ENCODE data around the gene SPACA9.

DNA sequence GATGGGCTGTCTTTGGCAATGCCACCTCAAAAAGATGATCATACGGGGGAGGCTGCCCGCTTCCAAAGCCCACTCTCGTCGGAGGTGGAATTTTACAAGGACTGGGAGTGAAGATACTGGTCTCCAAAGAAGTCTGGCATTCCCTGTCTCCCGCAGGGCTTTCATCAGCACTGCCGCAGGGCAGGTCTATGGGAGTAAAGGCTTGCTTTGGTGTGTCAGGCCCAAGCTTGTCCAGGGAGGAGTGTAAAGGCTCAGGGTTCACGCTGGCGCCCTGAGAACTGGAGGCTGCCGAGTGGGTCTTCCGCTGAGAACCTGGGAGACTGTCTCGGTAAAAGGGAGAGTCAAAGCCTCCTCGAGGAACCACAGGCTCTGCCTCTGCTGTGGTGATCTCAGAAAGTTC, 27.0 kb downstream of the SPACA9 start:
- TF ChIP-seq, protein P1, sequence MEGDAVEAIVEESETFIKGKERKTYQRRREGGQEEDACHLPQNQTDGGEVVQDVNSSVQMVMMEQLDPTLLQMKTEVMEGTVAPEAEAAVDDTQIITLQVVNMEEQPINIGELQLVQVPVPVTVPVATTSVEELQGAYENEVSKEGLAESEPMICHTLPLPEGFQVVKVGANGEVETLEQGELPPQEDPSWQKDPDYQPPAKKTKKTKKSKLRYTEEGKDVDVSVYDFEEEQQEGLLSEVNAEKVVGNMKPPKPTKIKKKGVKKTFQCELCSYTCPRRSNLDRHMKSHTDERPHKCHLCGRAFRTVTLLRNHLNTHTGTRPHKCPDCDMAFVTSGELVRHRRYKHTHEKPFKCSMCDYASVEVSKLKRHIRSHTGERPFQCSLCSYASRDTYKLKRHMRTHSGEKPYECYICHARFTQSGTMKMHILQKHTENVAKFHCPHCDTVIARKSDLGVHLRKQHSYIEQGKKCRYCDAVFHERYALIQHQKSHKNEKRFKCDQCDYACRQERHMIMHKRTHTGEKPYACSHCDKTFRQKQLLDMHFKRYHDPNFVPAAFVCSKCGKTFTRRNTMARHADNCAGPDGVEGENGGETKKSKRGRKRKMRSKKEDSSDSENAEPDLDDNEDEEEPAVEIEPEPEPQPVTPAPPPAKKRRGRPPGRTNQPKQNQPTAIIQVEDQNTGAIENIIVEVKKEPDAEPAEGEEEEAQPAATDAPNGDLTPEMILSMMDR (IDR thresholded peaks at IDR 0.05), result no peak
- TF ChIP-seq POLR2A (IDR thresholded peaks at IDR 0.05), result no peak

All from adrenal gland (tissue), 5 donors.